OCI-LY7 (cell line): ENCODE measurements around the gene LRIF1. TPM values are rescaled to one million over a fixed set of nuclear protein-coding genes. Genes with fewer than 3 reads are reported as not detected.

Experiments used
- BruUV-seq: library from RNA; stranded (reverse); fragments of 400-500 nt; replicated peaks from 2 replicates; lab custom pipeline; 2021; lab: Mats Ljungman, UMichigan
- CTCF ChIA-PET: fragments of 300-600 bp; sonication (Branson Sonifier 250); formaldehyde crosslinking; loops from one replicate; lab custom pipeline; 2022; ENCODE audit warnings: antibody characterized with exemption; ENCODE audit not compliant: unreplicated experiment; lab: Charles Lee
- POLR2A ChIA-PET: fragments of 300-600 bp; sonication (Branson Sonifier 250); formaldehyde crosslinking; loops from one replicate; lab custom pipeline; 2022; ENCODE audit warnings: antibody characterized with exemption; lab: Charles Lee
- DNase-seq: peaks from one replicate; pipeline ENCODE4 v3.0.0-alpha.2; 2015; ENCODE audit warnings: low spot score
- H2AFZ ChIP-seq: fragments of 200-600 bp; sonication (generic), shearing (Covaris generic); 2 replicates; pipeline ENCODE4 v1.6.1; 2014; ENCODE audit warnings: mild to moderate bottlenecking, antibody characterized with exemption, low read length, moderate library complexity
- H3K27ac ChIP-seq: fragments of 200-600 bp; sonication (generic); 2 replicates; pipeline ENCODE4 v1.5.1; 2014; ENCODE audit warnings: mixed run types, low read depth, mild to moderate bottlenecking, moderate library complexity, low read length, inconsistent platforms; ENCODE audit not compliant: poor library complexity, severe bottlenecking
- H3K36me3 ChIP-seq: fragments of 200-600 bp; sonication (generic); 2 replicates; pipeline ENCODE4 v1.6.1; 2014; ENCODE audit warnings: mild to moderate bottlenecking, antibody characterized with exemption, low read length, moderate library complexity, mixed read lengths; ENCODE audit not compliant: insufficient read depth
- H3K4me1 ChIP-seq: fragments of 200-600 bp; sonication (generic); 2 replicates; pipeline ENCODE4 v1.5.1; 2014; ENCODE audit warnings: mild to moderate bottlenecking, low read length; ENCODE audit not compliant: insufficient read depth, poor library complexity, severe bottlenecking
- H3K4me2 ChIP-seq: fragments of 200-600 bp; sonication (generic); 2 replicates; pipeline ENCODE4 v1.6.1; 2014; ENCODE audit warnings: mild to moderate bottlenecking, low read length
- H3K4me3 ChIP-seq: fragments of 200-600 bp; sonication (generic); 2 replicates; pipeline ENCODE4 v1.5.1; 2014; ENCODE audit warnings: mild to moderate bottlenecking, low read depth, low read length; ENCODE audit not compliant: poor library complexity, severe bottlenecking
- H3K79me2 ChIP-seq: fragments of 200-600 bp; sonication (generic); 2 replicates; pipeline ENCODE4 v1.6.1; 2016; ENCODE audit warnings: low read depth, mild to moderate bottlenecking, low read length, moderate library complexity, mixed read lengths; ENCODE audit not compliant: insufficient read depth
- H3K9me2 ChIP-seq: fragments of 200-600 bp; sonication (generic); 2 replicates; pipeline ENCODE4 v1.6.1; 2016; ENCODE audit warnings: mild to moderate bottlenecking, low read length, mixed read lengths; ENCODE audit not compliant: insufficient read depth
- H3K9me3 ChIP-seq: fragments of 200-600 bp; sonication (generic); 2 replicates; pipeline ENCODE4 v1.6.1; 2014; ENCODE audit warnings: mild to moderate bottlenecking, mixed run types, low read length, mixed read lengths
- H4K20me1 ChIP-seq: fragments of 200-600 bp; sonication (generic); 2 replicates; pipeline ENCODE4 v1.6.1; 2014; ENCODE audit warnings: mild to moderate bottlenecking, antibody characterized with exemption, low read length, moderate library complexity, mixed read lengths; ENCODE audit not compliant: insufficient read depth
- EZH2phosphoT487 ChIP-seq: fragments of 200-600 bp; sonication (generic); IDR thresholded peaks from 2 replicates; pipeline ENCODE4 v1.6.1; 2018; ENCODE audit warnings: low read depth, borderline replicate concordance, mild to moderate bottlenecking, mixed run types, antibody characterized with exemption, low read length, moderate library complexity, mixed read lengths
- intact Hi-C: fragments of 100-400 bp; cut with micrococcal nuclease; formaldehyde crosslinking; loops from one replicate; pipeline ENCODE4 v1.10.0; 2022; ENCODE audit not compliant: unreplicated experiment
- total RNA-seq, 2 experiments: library from RNA; depleted of rRNA in 1 of 2; stranded (reverse); fragments of >200 nt in 1 of 2; shearing (Covaris generic) in 1 of 2; gene quantifications; 2 replicates each; pipeline ENCODE4 v1.2.3, GENCODE V29; 2014 to 2022
- TF ChIP-seq, protein P1 (sequence below): fragments of 200-600 bp; sonication (generic); conservative IDR thresholded peaks from 2 replicates; pipeline ENCODE4 v1.5.1; 2014; ENCODE audit warnings: mild to moderate bottlenecking, antibody characterized with exemption, low read length, moderate library complexity, mixed read lengths

LRIF1 gene
- total RNA-seq, 2 experiments from 2014 or later: 7.1 to 12.2 TPM

DNA sequence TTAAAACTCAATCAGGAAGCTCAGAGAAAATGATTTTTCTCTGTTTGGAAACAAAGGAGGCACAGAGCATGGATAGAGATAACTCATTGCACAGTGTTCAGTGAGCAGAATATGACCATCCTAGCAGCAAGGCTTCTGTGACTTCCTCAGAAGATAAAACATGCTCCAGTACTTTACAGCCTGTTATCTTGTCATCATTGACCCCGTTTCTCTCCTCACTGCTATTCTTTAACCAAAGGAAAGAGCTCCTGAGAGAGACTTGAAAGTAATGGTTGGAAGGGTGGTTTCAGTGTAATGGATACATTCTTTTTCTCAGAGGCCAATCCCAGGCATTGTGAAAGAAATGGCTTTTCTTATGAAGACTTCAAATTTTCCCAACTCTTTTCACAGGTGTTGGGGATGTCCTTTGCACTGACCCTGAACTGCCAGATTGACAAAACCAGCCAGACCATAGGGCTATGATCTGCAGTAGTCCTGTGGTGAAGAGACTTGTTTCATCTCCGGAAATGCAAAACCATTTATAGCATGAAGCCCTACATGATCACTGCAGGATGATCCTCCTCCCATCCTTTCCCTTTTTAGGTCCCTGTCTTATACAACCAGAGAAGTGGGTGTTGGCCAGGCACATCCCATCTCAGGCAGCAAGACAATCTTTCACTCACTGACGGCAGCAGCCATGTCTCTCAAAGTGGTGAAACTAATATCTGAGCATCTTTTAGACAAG is 64.8 kb downstream of the LRIF1 start:
- no TSS peak for BruUV-seq
- H3K4me2 ChIP-seq: no peak overlapping the region
- H4K20me1 ChIP-seq: no peaks in the 10 kb centered on the region
- ChIA-PET POLR2A (interaction anchor here (0.7 kb wide), 2 partner anchors 38 to 262 kb away, joined by 4 read pairs; no protein-coding TSS in a partner anchor), CTCF (no interaction called here)
- DNase-seq: no peak
- no peak overlapping the region for H3K27ac ChIP-seq
- peaks cover 73% of the 10 kb centered on the region for H3K36me3 ChIP-seq
- no peaks in the 10 kb centered on the region for H3K79me2 ChIP-seq
- TF ChIP-seq EZH2phosphoT487: no peak
- TF ChIP-seq, protein P1, sequence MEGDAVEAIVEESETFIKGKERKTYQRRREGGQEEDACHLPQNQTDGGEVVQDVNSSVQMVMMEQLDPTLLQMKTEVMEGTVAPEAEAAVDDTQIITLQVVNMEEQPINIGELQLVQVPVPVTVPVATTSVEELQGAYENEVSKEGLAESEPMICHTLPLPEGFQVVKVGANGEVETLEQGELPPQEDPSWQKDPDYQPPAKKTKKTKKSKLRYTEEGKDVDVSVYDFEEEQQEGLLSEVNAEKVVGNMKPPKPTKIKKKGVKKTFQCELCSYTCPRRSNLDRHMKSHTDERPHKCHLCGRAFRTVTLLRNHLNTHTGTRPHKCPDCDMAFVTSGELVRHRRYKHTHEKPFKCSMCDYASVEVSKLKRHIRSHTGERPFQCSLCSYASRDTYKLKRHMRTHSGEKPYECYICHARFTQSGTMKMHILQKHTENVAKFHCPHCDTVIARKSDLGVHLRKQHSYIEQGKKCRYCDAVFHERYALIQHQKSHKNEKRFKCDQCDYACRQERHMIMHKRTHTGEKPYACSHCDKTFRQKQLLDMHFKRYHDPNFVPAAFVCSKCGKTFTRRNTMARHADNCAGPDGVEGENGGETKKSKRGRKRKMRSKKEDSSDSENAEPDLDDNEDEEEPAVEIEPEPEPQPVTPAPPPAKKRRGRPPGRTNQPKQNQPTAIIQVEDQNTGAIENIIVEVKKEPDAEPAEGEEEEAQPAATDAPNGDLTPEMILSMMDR: no peak
- no peaks in the 10 kb centered on the region for H3K9me3 ChIP-seq
- intact Hi-C loops: no loop called here
- no peak overlapping the region for H3K4me3 ChIP-seq
- no peaks in the 10 kb centered on the region for H3K9me2 ChIP-seq
- H3K4me1 ChIP-seq: peaks cover 24% of the 10 kb centered on the region
- H2AFZ ChIP-seq: no peak overlapping the region

DNA sequence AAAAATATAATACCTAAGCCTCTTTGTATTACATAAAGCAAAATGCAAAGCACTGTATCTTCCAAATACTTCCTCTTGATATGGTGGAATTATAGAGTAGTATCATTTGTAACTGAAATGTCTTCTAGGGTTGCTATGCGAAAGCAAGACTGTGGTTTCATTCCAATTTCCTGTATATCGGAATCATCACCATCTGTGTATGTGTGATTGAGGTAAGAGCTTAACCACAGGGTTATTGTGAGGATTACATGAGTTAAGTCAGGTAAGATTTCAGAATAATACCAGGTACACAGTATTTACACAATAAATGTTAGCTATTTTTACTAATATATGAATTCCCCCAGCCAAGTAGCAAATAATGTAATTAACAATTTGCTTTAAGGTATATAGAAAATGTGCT is 66.0 kb downstream of the LRIF1 start:
- no peaks in the 10 kb centered on the region for H3K79me2 ChIP-seq
- H3K36me3 ChIP-seq: peaks cover 82% of the 10 kb centered on the region
- H3K27ac ChIP-seq: no peak overlapping the region
- H3K4me1 ChIP-seq: peaks cover 29% of the 10 kb centered on the region
- no peak overlapping the region for H2AFZ ChIP-seq
- ChIA-PET POLR2A (interaction anchor here (0.6 to 0.7 kb wide), 2 partner anchors 94 to 415 kb away, joined by 3 to 4 read pairs; no protein-coding TSS in a partner anchor), CTCF (no interaction called here)
- no peaks in the 10 kb centered on the region for H3K9me2 ChIP-seq
- no peak for DNase-seq
- no peak for TF ChIP-seq EZH2phosphoT487
- TF ChIP-seq, protein P1: no peak
- intact Hi-C loops: no loop called here
- BruUV-seq: no TSS peak
- no peak overlapping the region for H3K4me2 ChIP-seq
- no peaks in the 10 kb centered on the region for H3K9me3 ChIP-seq
- H4K20me1 ChIP-seq: no peaks in the 10 kb centered on the region
- H3K4me3 ChIP-seq: no peak overlapping the region

Other genes starting within 250 kb of the LRIF1 start
- 119 and 134 TPM in 2 replicates for gene CD53, start 90.8 kb downstream of the LRIF1 start, total RNA-seq (2014; rRNA removed; shearing (Covaris generic))
- gene CD53, start 90.8 kb downstream of the LRIF1 start, total RNA-seq (2022): 180 and 186 TPM in 2 replicates
- gene DRAM2, start 176.2 kb upstream of the LRIF1 start, total RNA-seq (2014; rRNA removed; shearing (Covaris generic)): 75.2 and 84.2 TPM in 2 replicates
- gene DRAM2, start 176.2 kb upstream of the LRIF1 start, total RNA-seq (2022): 83.5 and 87.9 TPM in 2 replicates
- gene CEPT1, start 176.3 kb upstream of the LRIF1 start, total RNA-seq (2014; rRNA removed; shearing (Covaris generic)): 41.5 and 44.9 TPM in 2 replicates
- 59.0 TPM in 2 replicates for gene CEPT1, start 176.3 kb upstream of the LRIF1 start, total RNA-seq (2022)
- gene DENND2D, start 236.7 kb upstream of the LRIF1 start, total RNA-seq (2014; rRNA removed; shearing (Covaris generic)): 34.4 and 39.9 TPM in 2 replicates
- gene DENND2D, start 236.7 kb upstream of the LRIF1 start, total RNA-seq (2022): 9.8 and 13.5 TPM in 2 replicates